Loucy (cell line): Measurements from ENCODE around the gene PRELP.

Experiments used
- H2AFZ ChIP-seq: fragments of 200-600 bp; sonication (generic); 2 replicates; pipeline ENCODE4 v1.6.0; 2016; ENCODE audit warnings: antibody characterized with exemption, mild to moderate bottlenecking, low read length, moderate library complexity
- H3F3A ChIP-seq: fragments of 200-600 bp; 2 replicates; pipeline ENCODE4 v1.6.0; 2016; ENCODE audit warnings: antibody characterized with exemption, low read depth, mild to moderate bottlenecking
- H3K27me3 ChIP-seq: fragments of 200-600 bp; sonication (generic); 2 replicates; pipeline ENCODE4 v1.6.1; 2014; ENCODE audit warnings: low read length, mild to moderate bottlenecking; ENCODE audit not compliant: insufficient read depth, poor library complexity, severe bottlenecking
- H3K36me3 ChIP-seq: fragments of 200-600 bp; sonication (generic); 2 replicates; pipeline ENCODE4 v1.6.1; 2016; ENCODE audit warnings: low read length; ENCODE audit not compliant: insufficient read depth
- H3K4me1 ChIP-seq: fragments of 200-600 bp; sonication (generic); 2 replicates; pipeline ENCODE4 v1.5.1; 2014; ENCODE audit warnings: low read length, mild to moderate bottlenecking; ENCODE audit not compliant: insufficient read depth, poor library complexity, severe bottlenecking
- H3K4me2 ChIP-seq: fragments of 200-600 bp; sonication (generic); 2 replicates; pipeline ENCODE4 v1.6.0; 2014; ENCODE audit warnings: antibody characterized with exemption, low read length, low read depth, mild to moderate bottlenecking; ENCODE audit not compliant: poor library complexity, severe bottlenecking
- H3K4me3 ChIP-seq: fragments of 200-600 bp; sonication (generic); 2 replicates; pipeline ENCODE4 v1.5.1; 2014; ENCODE audit warnings: low read length, mild to moderate bottlenecking, mixed read lengths; ENCODE audit not compliant: poor library complexity, severe bottlenecking
- H3K79me2 ChIP-seq: fragments of 200-600 bp; sonication (generic); 2 replicates; pipeline ENCODE4 v1.6.1; 2014; ENCODE audit warnings: low read length; ENCODE audit not compliant: insufficient read depth
- H3K9ac ChIP-seq: fragments of 200-600 bp; sonication (generic); 2 replicates; pipeline ENCODE4 v1.6.0; 2014; ENCODE audit warnings: mild to moderate bottlenecking, low read depth, low read length, moderate library complexity; ENCODE audit not compliant: poor library complexity, severe bottlenecking
- H3K9me2 ChIP-seq: fragments of 200-600 bp; sonication (generic); replicated peaks from 2 replicates; pipeline ENCODE4 v1.6.1; 2016; ENCODE audit warnings: low read depth, low read length, mixed read lengths
- H3K9me3 ChIP-seq: fragments of 200-600 bp; sonication (generic); 2 replicates; pipeline ENCODE4 v1.6.1; 2014; ENCODE audit warnings: mild to moderate bottlenecking, antibody characterized with exemption, low read length, low read depth; ENCODE audit not compliant: insufficient read depth
- H4K20me1 ChIP-seq: fragments of 200-600 bp; sonication (generic); 2 replicates; pipeline ENCODE4 v1.6.0; 2014; ENCODE audit warnings: antibody characterized with exemption, low read length, mild to moderate bottlenecking; ENCODE audit not compliant: insufficient read depth, poor library complexity, severe bottlenecking
- CTCF ChIP-seq: fragments of 200-600 bp; sonication (generic); conservative IDR thresholded peaks from 2 replicates; pipeline ENCODE4 v1.5.1; 2014; ENCODE audit warnings: mild to moderate bottlenecking, antibody characterized with exemption, low read length
- EZH2phosphoT487 ChIP-seq: fragments of 200-600 bp; IDR thresholded peaks from 2 replicates; pipeline ENCODE4 v1.6.1; 2018; ENCODE audit warnings: antibody characterized with exemption, mild to moderate bottlenecking, moderate library complexity, borderline replicate concordance

The PRELP gene

GRCh38 chr1:203467550-203467921 lies 8.1 kb upstream of the PRELP start:
- Histone ChIP-seq H3K4me3 (no peak overlapping the region), H4K20me1 (no peaks in the 10 kb centered on the region), H3K27me3 (no peaks in the 10 kb centered on the region), H3K9me2 (no peaks in the 10 kb centered on the region), H3K79me2 (no peaks in the 10 kb centered on the region), H3K4me1 (no peaks in the 10 kb centered on the region), H3K4me2 (no peak overlapping the region), H2AFZ (no peak overlapping the region), H3F3A (no peaks in the 10 kb centered on the region), H3K36me3 (no peaks in the 10 kb centered on the region), H3K9ac (no peak overlapping the region), H3K9me3 (no peaks in the 10 kb centered on the region)
- TF ChIP-seq CTCF: no peak
- no peak for TF ChIP-seq EZH2phosphoT487

- no peaks in the 10 kb centered on the region for H4K20me1 ChIP-seq
- no peak overlapping the region for H3K4me2 ChIP-seq
- H3K9ac ChIP-seq: no peak overlapping the region
- no peaks in the 10 kb centered on the region for H3K27me3 ChIP-seq
- H3K36me3 ChIP-seq: no peaks in the 10 kb centered on the region
- no peaks in the 10 kb centered on the region for H3K4me1 ChIP-seq
- no peaks in the 10 kb centered on the region for H3K9me2 ChIP-seq
- TF ChIP-seq EZH2phosphoT487 (no peak), CTCF (no peak)
- H3K4me3 ChIP-seq: no peak overlapping the region
- no peaks in the 10 kb centered on the region for H3F3A ChIP-seq
- H2AFZ ChIP-seq: no peak overlapping the region
- no peaks in the 10 kb centered on the region for H3K79me2 ChIP-seq
- H3K9me3 ChIP-seq: no peaks in the 10 kb centered on the region
These were observed 7.3 kb upstream of the PRELP start for GRCh38 chr1:203468326-203468725.

GRCh38 chr1:203470240-203470639 lies 5.4 kb upstream of the PRELP start:
- Histone ChIP-seq H3K36me3 (no peaks in the 10 kb centered on the region), H4K20me1 (no peaks in the 10 kb centered on the region), H3K27me3 (no peaks in the 10 kb centered on the region), H2AFZ (no peak overlapping the region), H3K9ac (no peak overlapping the region), H3K4me3 (no peak overlapping the region), H3K9me2 (no peaks in the 10 kb centered on the region), H3K4me1 (no peaks in the 10 kb centered on the region), H3K79me2 (no peaks in the 10 kb centered on the region), H3K9me3 (no peaks in the 10 kb centered on the region), H3F3A (no peaks in the 10 kb centered on the region), H3K4me2 (no peak overlapping the region)
- TF ChIP-seq CTCF: no peak

GRCh38 chr1:203471841-203472240 lies 3.8 kb upstream of the PRELP start:
- no peak overlapping the region for H3K4me2 ChIP-seq
- TF ChIP-seq EZH2phosphoT487: no peak
- no peak for TF ChIP-seq CTCF
- no peak overlapping the region for H3K4me3 ChIP-seq
- no peak overlapping the region for H3K9ac ChIP-seq
- H3K27me3 ChIP-seq: no peaks in the 10 kb centered on the region
- H3K9me3 ChIP-seq: no peaks in the 10 kb centered on the region
- no peaks in the 10 kb centered on the region for H3F3A ChIP-seq
- no peaks in the 10 kb centered on the region for H3K9me2 ChIP-seq
- no peaks in the 10 kb centered on the region for H3K79me2 ChIP-seq
- H3K4me1 ChIP-seq: no peaks in the 10 kb centered on the region
- no peaks in the 10 kb centered on the region for H3K36me3 ChIP-seq
- no peaks in the 10 kb centered on the region for H4K20me1 ChIP-seq
- H2AFZ ChIP-seq: no peak overlapping the region
